Measurements from ENCODE around the gene COBL. TPM values are rescaled to one million over a fixed set of nuclear protein-coding genes. Genes with fewer than 3 reads are reported as not detected.

The COBL gene
- total and polyA plus RNA-seq, 2 of the 8 experiments (the other 6 are each of a cell fraction or from before 2014, with no cell fraction given) = 13.8 to 40.4 TPM

- H3K9me3 ChIP-seq (ENCODE audit: insufficient read depth in 2 of 2, low read depth in 1 of 2, low read length in 1 of 2) = no peaks in the 10 kb centered on the region
- no peaks in the 10 kb centered on the region for H4K20me1 ChIP-seq (replicated peaks in 1 of 2; ENCODE audit: control insufficient read depth in 1 of 2, insufficient read depth in 2 of 2, low read length in 2 of 2)
- H3K27ac ChIP-seq (ENCODE audit: low read depth, low read length) = no peak overlapping the region
- H3K9ac ChIP-seq (replicated peaks in 1 of 4; ENCODE audit: extremely low read depth in 1 of 4, low read depth in 3 of 4, low read length in 3 of 4) = no peak overlapping the region
- peaks cover 2% of the 10 kb centered on the region; the same call in 1 of the 2 replicates for H3K23me2 ChIP-seq (ENCODE audit: low read depth, low read length)
- H2BK12ac ChIP-seq (ENCODE audit: low read depth, low read length) = no peak overlapping the region
- H3K79me1 ChIP-seq (ENCODE audit: low read depth, low read length) = no peaks in the 10 kb centered on the region; the same call in 1 of the 2 replicates
- H3K27me3 ChIP-seq (replicated peaks in 1 of 4; ENCODE audit: control insufficient read depth in 3 of 4, extremely low read depth in 1 of 4, insufficient read depth in 3 of 4, low read length in 3 of 4) = no peaks in the 10 kb centered on the region
- H3K18ac ChIP-seq (ENCODE audit: extremely low read depth, low read length) = no peak overlapping the region
- CTCF ChIA-PET (ENCODE audit: partially characterized antibody) = interaction anchor here (0.5 to 1.3 kb wide), 3 partner anchors 11 to 389 kb away, joined by 3 read pairs; no protein-coding TSS in a partner anchor
- H3K14ac ChIP-seq (ENCODE audit: insufficient read length) = no peak overlapping the region
- H2BK5ac ChIP-seq (ENCODE audit: low read depth, low read length) = peak overlapping the region; percentile 22; the same call in 1 of the 2 replicates
- no peak overlapping the region for H4K91ac ChIP-seq (replicated peaks; ENCODE audit: insufficient read length, low read length)
- DNase-seq (ENCODE audit: low read depth in 1 of 2, low spot score in 2 of 2) (peak in 1 of 2 experiments; percentile 37), FAIRE-seq (no peak)
- no peaks in the 10 kb centered on the region for H3K79me2 ChIP-seq (ENCODE audit: control insufficient read depth in 1 of 2, insufficient read depth in 2 of 2, low read length in 2 of 2)
- peak overlapping the region; percentile 20; the same call in 1 of the 2 replicates for H4K8ac ChIP-seq (ENCODE audit: extremely low read depth, insufficient read depth, low read length)
- H3K56ac ChIP-seq (replicated peaks; ENCODE audit: insufficient read length, low read depth, low read length) = no peak overlapping the region
- no peak overlapping the region for H2AK5ac ChIP-seq (ENCODE audit: low read depth, low read length)
- no peaks in the 10 kb centered on the region; a peak in 1 of 7 replicates for H3K4me1 ChIP-seq (replicated peaks in 1 of 4; ENCODE audit: control insufficient read depth in 3 of 4, insufficient read depth in 4 of 4, low read length in 3 of 4)
- H3K4me2 ChIP-seq (ENCODE audit: insufficient read depth in 1 of 2, low read depth in 2 of 2, low read length in 2 of 2) = no peak overlapping the region
- no peak overlapping the region for H3K23ac ChIP-seq (ENCODE audit: insufficient read length)
- H2AFZ ChIP-seq (ENCODE audit: low read length) = no peak overlapping the region
- H4K5ac ChIP-seq (ENCODE audit: insufficient read length, low read depth, low read length) = no peak overlapping the region
- whole genome bisulfite sequencing, 2 experiments (ENCODE audit: extremely low coverage in 1 of 2, insufficient coverage in 1 of 2, insufficient read length in 1 of 2, insufficient replicate concordance in 2 of 2, low coverage in 1 of 2, low lambda C conversion rate in 2 of 2, missing lambda C conversion rate in 1 of 2) = 95% methylated on average over 16 of the region's 16 CpGs; no CpG with 5 or more reads in 1 of the 2 experiments
- no peak overlapping the region for H2BK20ac ChIP-seq (ENCODE audit: low read length)
- no peak overlapping the region for H3K4me3 ChIP-seq (ENCODE audit: extremely low read depth in 1 of 4, insufficient read depth in 2 of 4, low read depth in 3 of 4, low read length in 4 of 4)
- no peak overlapping the region for H2BK120ac ChIP-seq (replicated peaks; ENCODE audit: low read depth, low read length)
- no peaks in the 10 kb centered on the region for H3K36me3 ChIP-seq (ENCODE audit: control insufficient read depth in 2 of 4, insufficient read depth in 4 of 4, low read length in 3 of 4)
- H3K4ac ChIP-seq (replicated peaks; ENCODE audit: insufficient read length, low read depth, low read length) = no peak overlapping the region
- H2BK15ac ChIP-seq (ENCODE audit: low read length) = no peak overlapping the region
- TF ChIP-seq SP4 (IDR thresholded peaks at IDR 0.05; ENCODE audit: low read length) (no peak), RNF2 (IDR thresholded peaks at IDR 0.05; ENCODE audit: borderline replicate concordance, low read depth, low read length, missing control alignments, poor library complexity, severe bottlenecking) (no peak), KDM4A (IDR thresholded peaks at IDR 0.05; ENCODE audit: low read depth, low read length, severe bottlenecking) (no peak), POLR2AphosphoS5 (IDR thresholded peaks at IDR 0.05; ENCODE audit: low read depth, low read length) (peak; percentile 42; the same call in 1 of the 2 replicates)
- POLR2A ChIA-PET (ENCODE audit: partially characterized antibody) = no interaction called here
Measured at GRCh38 chr7:51017576-51018535, 298.8 kb downstream of the COBL start.
